GM10248 (cell line): Measurements from ENCODE around the gene FGD2.

Source experiments
- CTCF ChIA-PET: fragments of 300-600 bp; sonication (Branson Sonifier 250); formaldehyde crosslinking; extraction: SDS; loops from one replicate; lab custom pipeline; 2021; ENCODE audit warnings: antibody characterized with exemption; lab: Yijun Ruan, JAX
- POLR2A ChIA-PET: fragments of 350-650 bp; sonication (Branson Sonifier 250); formaldehyde crosslinking; extraction: SDS; loops from one replicate; lab custom pipeline; 2020; ENCODE audit warnings: antibody characterized with exemption; lab: Yijun Ruan, JAX
- DNase-seq: peaks from one replicate; pipeline ENCODE4 v3.0.0; 2012; ENCODE audit errors: extremely low spot score
- TF ChIP-seq, protein P1 (sequence below): IDR thresholded peaks from 2 replicates; pipeline ENCODE4 v1.5.1; 2012; ENCODE audit warnings: mild to moderate bottlenecking, low read depth; ENCODE audit errors: extremely low read depth, missing control alignments, control extremely low read depth

Gene FGD2

DNA sequence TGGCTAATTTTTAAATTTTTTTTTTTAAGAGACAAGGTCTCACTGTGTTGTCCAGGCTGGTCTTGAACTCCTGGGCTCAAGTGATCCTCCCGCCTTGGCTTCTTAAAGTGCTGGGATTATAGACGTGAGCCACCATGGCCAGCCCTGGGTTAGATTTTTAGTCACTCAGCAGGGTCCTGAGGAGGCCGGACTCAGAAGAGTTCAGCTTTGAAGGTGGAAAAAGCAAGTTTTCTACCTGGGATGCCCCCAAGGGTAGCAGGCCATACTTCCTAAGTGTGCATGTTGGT, 44.2 kb downstream of the FGD2 start:
- CTCF ChIA-PET: interaction anchor here (0.8 to 8.3 kb wide), 8 partner anchors 10 to 163 kb away, joined by 3 to 101 read pairs (median 22); partner anchors contain the start of gene PIM1
- DNase-seq: no peak
- TF ChIP-seq, protein P1, sequence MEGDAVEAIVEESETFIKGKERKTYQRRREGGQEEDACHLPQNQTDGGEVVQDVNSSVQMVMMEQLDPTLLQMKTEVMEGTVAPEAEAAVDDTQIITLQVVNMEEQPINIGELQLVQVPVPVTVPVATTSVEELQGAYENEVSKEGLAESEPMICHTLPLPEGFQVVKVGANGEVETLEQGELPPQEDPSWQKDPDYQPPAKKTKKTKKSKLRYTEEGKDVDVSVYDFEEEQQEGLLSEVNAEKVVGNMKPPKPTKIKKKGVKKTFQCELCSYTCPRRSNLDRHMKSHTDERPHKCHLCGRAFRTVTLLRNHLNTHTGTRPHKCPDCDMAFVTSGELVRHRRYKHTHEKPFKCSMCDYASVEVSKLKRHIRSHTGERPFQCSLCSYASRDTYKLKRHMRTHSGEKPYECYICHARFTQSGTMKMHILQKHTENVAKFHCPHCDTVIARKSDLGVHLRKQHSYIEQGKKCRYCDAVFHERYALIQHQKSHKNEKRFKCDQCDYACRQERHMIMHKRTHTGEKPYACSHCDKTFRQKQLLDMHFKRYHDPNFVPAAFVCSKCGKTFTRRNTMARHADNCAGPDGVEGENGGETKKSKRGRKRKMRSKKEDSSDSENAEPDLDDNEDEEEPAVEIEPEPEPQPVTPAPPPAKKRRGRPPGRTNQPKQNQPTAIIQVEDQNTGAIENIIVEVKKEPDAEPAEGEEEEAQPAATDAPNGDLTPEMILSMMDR: no peak
- POLR2A ChIA-PET: no interaction called here

DNA sequence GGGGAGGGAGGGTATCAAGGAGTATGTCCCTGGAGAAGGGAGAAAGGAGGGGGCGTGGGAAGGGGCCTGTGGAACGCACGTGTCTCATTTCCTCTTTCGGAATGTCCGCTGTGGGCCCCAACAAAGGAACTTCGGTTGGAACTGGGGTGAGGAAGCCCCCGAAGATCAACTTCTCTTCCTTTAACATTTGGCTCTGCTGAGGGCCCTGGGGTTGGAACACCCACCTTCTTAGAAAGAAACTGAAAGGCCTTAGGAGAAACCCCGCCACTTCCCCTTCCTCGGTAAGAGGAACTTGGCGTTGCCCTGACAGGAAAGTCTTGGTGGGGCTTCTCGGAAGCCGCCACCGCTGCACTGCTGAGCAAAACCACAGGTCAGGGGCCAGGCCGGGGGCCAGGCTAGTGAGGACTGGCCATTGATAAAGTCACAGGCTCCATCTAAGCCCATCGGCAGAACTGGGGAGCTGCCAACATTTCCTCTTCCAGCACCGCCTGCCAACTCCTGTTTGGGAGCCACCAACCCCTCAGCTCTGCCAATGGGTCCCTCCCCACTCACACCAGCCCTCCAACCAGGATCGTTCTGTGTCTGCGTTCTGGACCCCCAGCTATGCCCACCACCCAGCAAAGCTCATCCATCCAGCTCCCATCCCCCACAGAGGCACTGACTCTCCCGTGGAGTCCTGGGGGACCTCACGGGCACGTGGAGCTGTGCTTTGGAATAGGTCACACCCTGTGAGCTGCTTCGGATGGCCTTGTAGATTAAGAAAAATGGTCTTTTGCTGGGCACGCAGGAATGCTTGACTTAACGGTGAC, 44.8 kb downstream of the FGD2 start:
- ChIA-PET CTCF (interaction anchor here (0.6 to 8.3 kb wide), 31 partner anchors 10 to 207 kb away, joined by 3 to 151 read pairs (median 4); partner anchors contain the start of genes PIM1, TBC1D22B and TMEM217), POLR2A (interaction anchor here (1.3 kb wide), 1 partner anchor 121 kb away, joined by 9 read pairs; no protein-coding TSS in a partner anchor)
- peak; percentile 82 for DNase-seq
- TF ChIP-seq, protein P1: no peak

DNA sequence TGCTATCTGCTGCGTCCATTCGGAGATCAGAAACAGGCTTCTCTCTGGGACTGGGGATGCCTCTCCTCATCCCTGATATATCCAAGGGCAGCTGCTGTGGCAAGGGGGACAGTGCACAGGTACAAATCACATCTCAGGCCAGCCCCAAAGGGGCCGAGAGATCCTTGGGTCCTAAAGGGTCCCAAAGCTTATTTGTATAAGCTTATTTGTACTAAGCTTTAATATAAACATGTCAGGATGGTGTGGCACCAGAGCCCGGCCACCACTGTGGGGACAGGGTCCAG, 45.3 kb downstream of the FGD2 start:
- CTCF ChIA-PET: interaction anchor here (0.6 to 8.3 kb wide), 30 partner anchors 9 to 207 kb away, joined by 3 to 151 read pairs (median 4); partner anchors contain the start of genes PIM1, TBC1D22B and TMEM217
- TF ChIP-seq, protein P1: no peak
- POLR2A ChIA-PET: interaction anchor here (1.3 kb wide), 1 partner anchor 121 kb away, joined by 9 read pairs; no protein-coding TSS in a partner anchor
- no peak for DNase-seq

DNA sequence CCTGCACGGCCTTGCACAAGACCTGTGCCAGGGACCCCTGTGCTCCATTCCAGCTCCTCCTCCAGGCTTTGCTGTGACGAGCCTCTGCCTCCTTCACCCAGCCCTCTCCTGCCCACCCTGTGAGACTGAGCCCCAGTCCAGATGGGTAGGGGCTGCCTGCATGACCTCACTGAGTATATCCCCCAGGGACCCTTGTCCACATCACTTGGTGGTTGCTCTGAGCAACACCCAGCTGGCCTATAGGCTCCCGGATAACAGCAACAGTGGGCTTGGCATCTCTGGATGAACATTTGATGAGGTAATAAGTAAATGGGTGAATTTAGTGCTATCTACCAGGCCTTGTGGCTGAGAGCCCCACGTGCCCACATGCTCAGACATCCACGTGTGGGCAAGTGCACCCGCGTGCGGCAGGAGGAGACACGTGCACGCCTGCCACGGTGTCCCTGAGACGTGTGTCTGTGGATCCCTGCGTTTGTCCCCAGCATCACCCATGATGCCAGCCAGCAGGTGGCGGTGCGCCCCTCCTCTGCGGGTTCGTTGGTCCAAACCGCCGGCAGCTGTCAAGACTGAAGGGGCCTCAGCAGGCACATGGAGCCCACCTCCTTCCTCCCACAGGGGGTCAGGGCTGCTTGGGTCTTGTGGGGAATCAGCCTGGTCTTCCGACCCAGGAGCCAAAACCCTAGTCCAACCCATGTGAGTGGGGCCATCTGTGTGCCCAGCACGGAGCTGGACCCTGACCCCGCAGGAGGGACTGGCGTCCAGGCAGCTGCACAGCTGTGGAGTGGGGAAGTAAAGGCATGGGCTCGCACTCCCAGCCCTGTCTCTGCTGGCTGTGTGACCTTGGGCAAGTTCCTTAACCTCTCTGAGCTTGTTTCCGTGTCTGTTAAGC, 45.9 kb downstream of the FGD2 start:
- ChIA-PET CTCF (interaction anchor here (0.6 to 8.3 kb wide), 40 partner anchors 9 to 269 kb away, joined by 3 to 151 read pairs (median 4); partner anchors contain the start of genes PIM1, TBC1D22B and TMEM217), POLR2A (interaction anchor here (1.3 kb wide), 1 partner anchor 120 kb away, joined by 9 read pairs; no protein-coding TSS in a partner anchor)
- DNase-seq: peak; percentile 88
- TF ChIP-seq, protein P1: peak; percentile 92

DNA sequence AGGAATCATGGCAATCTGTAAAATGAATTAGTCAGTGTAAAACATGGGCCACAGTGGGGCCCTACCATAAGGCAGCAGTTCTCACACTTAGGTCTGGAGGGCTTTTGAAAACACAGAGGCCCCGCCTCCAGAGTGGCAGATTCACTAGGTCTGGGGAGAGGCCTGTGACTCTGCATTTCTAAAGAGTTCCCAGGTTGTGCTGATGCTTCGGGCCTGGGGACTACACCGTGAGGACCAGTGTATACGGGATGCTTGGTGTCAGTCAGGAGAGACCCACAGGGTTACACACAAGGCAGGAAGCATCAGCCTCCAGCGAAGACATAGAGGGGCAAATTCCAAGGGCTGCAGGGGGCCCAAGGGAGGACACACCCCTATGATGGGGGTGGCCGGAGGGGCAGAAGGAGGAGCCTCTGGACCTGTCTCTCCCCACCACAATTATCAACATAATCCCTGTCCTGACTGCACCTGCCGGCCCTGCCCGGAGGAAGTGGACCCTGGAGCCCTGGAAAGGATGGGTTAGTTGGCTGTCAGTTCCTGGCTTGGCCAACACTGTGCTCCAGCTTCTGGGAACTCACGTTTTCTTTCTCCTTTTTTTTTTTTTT, 46.7 kb downstream of the FGD2 start:
- ChIA-PET POLR2A (interaction anchor here (0.7 kb wide), 1 partner anchor 153 kb away, joined by 4 read pairs; no protein-coding TSS in a partner anchor), CTCF (interaction anchor here (0.6 to 8.3 kb wide), 25 partner anchors 8 to 270 kb away, joined by 3 to 151 read pairs (median 4); partner anchors contain the start of gene PIM1)
- TF ChIP-seq, protein P1: no peak
- no peak for DNase-seq
